Fibroblast of pulmonary artery (primary cell): ENCODE results near the gene DELE1.
"Not testable (repeated sequence)": the region's sequence is repeated elsewhere in the genome, so short reads cannot be mapped to it uniquely, and the experiment has no call there.

Experiments used
- DNase-seq: peaks from one replicate; pipeline ENCODE4 v3.0.0-alpha.2; 2010; ENCODE audit warnings: low read depth
- H3K4me3 ChIP-seq: replicated peaks from 2 replicates; pipeline ENCODE4 v1.5.1; 2011; ENCODE audit warnings: low read depth, mild to moderate bottlenecking, control low read depth, low read length, moderate library complexity
- TF ChIP-seq, protein P1 (sequence below): IDR thresholded peaks from 2 replicates; pipeline ENCODE4 v1.5.1; 2011; ENCODE audit warnings: mild to moderate bottlenecking, control low read depth, low read length, inconsistent platforms; ENCODE audit errors: missing control alignments

Gene DELE1

DNA sequence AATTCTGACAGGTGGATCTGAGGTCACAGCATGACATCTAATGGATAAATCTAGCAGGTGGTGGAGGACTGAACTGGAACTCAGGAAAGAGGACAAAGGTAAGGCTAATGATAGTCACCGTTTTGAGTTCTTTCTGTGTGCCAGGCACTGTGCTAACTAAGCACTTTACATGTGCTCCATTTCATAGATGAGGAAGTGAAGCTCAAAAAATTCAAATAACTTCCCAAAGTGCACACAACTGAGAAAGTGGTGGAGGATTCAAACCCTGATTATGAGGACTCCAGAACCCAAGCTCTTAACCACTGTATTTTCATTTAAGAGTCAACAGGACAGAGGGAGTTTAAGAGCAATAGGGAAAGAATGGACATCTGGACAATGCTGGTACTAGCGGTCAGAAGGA, 7.1 kb upstream of the DELE1 start:
- H3K4me3 ChIP-seq = no peak overlapping the region
- no peak for DNase-seq
- TF ChIP-seq, protein P1, sequence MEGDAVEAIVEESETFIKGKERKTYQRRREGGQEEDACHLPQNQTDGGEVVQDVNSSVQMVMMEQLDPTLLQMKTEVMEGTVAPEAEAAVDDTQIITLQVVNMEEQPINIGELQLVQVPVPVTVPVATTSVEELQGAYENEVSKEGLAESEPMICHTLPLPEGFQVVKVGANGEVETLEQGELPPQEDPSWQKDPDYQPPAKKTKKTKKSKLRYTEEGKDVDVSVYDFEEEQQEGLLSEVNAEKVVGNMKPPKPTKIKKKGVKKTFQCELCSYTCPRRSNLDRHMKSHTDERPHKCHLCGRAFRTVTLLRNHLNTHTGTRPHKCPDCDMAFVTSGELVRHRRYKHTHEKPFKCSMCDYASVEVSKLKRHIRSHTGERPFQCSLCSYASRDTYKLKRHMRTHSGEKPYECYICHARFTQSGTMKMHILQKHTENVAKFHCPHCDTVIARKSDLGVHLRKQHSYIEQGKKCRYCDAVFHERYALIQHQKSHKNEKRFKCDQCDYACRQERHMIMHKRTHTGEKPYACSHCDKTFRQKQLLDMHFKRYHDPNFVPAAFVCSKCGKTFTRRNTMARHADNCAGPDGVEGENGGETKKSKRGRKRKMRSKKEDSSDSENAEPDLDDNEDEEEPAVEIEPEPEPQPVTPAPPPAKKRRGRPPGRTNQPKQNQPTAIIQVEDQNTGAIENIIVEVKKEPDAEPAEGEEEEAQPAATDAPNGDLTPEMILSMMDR = no peak

DNA sequence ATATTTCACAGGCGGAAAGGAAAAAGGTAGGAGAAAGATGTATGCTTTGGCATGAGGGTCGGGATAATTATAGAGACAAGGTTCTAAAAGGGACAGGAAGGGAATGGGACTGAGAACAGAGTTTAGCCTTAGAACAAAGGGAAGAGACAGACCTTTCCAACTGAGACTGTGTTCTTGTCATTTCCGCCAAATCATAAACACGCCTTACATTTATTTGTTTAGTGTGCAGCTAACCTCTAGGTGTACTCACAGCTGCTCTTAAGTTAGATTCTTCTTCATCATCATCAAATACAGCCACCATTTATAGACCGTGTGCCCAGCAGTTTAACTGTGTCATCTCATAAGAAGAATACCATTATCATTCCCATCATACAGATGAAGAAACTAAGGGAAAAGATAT, 5.9 kb upstream of the DELE1 start:
- TF ChIP-seq, protein P1 = no peak
- H3K4me3 ChIP-seq = no peak overlapping the region
- no peak for DNase-seq

DNA sequence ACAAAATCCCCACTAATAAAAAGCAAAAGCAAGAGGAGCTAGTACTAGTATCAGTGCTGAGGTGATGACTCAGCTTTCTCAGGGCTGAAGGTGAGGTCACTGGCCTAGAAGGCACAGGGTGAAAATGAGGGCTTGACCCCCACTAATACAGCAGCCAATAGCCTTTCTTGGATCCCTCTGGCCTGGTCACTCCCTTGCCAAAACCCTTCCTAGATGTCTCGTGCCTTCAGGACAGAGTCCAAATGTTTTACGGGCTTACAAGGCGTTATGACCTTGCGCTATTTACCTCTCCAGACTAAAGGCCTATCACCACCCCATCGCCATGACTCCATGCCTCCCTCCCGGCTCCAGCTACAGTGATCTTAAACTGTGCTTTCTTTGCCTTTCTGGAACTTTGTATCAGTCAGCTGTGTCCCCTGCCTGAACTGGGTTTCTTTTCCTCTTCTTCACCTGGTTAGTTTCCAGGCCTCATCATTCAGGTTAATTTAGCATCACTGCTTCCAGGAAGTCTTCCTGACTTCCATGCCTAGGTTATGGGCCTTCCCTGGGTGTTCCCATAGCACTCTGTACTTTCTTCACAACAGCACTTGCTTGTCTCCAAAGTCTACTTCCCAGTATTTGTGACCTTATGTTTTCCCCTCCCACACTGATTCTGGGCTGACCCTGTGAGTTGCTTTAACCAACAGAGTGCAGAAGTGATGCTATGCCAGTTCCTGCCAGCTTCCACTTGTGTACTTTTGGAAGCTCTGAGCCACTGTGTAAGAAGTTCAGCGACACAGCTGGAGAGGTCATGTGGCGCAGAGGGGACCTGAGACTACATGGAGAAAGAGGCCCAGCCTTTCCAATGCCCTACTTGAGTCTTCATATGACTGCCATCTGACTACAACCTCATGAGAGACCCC, 4.2 kb upstream of the DELE1 start:
- no peak for DNase-seq
- TF ChIP-seq, protein P1 = no peak
- H3K4me3 ChIP-seq = no peak overlapping the region

DNA sequence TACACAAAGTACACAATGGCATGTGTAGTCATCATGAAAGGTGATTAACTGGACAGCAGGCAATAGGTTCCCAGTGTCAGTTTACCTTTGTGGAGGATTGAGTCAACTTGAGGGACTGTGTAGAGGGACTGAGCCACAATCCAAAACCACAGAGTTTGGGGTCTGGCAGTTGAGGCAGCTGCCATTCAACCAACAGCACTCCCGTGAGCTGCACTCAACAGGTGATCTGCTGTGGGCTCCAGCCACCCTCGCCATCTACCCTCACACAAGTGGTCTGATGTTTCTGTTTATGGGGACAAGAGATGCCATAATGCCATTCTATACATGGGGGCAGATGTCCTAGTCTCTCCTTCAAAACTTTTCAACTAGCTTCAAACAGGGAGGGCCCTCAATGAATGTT, 2.9 kb upstream of the DELE1 start:
- TF ChIP-seq, protein P1 = no peak

DNA sequence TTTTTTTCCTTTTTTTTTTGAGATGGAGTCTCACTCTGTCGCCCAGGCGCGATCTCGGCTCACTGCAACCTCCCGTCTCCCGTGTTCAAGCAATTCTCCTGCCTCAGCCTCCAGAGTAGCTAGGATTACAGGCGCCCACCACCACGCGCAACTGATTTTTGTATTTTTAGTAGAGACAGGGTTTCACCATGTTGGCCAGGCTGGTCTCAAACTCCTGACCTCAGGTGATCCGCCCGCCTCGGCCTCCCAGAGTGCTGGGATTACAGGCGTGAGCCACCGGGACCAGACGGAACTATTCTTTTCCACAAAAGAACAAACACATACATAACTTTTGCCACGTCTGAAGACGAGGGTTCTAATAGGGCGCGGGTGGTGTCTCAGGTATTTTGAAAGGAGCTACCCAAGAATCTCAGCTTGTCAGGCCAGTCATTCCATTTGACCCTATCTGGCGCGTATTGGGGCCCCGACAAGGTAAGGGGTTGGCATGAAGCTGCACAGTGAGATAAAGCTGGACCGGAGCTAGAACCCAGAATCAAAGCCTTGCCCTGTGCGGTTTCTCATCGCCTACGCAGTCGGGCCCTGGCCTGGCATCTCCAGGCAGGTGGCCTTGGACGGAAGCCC, 734 bp upstream of the DELE1 start:
- DNase-seq = not testable (repeated sequence)
- peak overlapping the region; percentile 84 for H3K4me3 ChIP-seq

More for the DNA sequence above, 2.9 kb upstream of the DELE1 start:
- DNase-seq = no peak
- H3K4me3 ChIP-seq = no peak overlapping the region

DNA sequence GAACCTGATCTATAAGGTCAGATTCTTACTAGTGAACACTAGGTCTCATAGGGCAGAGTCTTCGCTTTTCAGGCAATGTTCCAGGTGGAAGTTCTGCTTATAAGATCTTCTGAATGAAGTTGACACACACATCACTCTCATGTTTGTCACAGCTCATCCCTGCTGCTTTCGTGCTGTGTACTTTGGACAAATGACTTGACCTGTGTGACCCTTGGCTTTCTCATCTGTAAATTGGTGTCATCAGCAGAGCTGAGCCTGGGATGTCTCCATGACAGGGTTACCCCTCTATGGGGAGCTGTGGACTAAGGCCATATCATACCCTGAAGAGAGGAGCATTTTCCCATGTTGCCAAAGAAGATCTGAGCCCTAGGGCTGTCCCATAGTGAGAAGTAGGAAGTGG, 2.8 kb downstream of the DELE1 start:
- TF ChIP-seq, protein P1 = no peak
- no peak overlapping the region for H3K4me3 ChIP-seq
- DNase-seq = no peak

DNA sequence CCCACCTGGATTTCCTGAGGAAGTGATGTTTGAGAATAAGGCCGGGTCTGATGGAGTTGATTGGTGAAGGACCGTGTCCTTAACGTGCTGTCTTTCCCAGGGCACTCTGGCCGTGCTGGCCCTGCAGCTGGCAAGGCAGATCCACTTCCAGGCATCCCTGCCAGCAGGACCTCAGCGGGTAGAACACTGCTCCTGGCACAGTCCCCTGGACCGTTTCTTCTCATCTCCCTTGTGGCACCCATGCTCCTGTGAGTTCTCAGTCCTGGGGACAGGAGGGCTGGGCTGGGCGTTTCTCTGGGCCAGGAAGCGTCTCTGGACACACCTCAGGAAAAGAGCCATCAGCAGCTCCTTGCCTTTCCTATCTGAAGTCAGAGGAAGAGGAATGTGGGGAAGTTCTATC, 4.4 kb downstream of the DELE1 start:
- H3K4me3 ChIP-seq = no peak overlapping the region
- TF ChIP-seq, protein P1 = no peak
- DNase-seq = no peak
